ENCODE measurements around the gene RPS6KL1.

Gene RPS6KL1

GRCh38 chr14:74924061-74924460 is 1.0 kb upstream of the RPS6KL1 start:
- DNase-seq (ENCODE audit: low read depth), result no peak
- H3K4me3 ChIP-seq (ENCODE audit: low read depth, low read length), result no peak overlapping the region
- TF ChIP-seq CTCF (IDR thresholded peaks at IDR 0.05; ENCODE audit: low read depth, low read length, missing control alignments), result no peak

- no peak for TF ChIP-seq CTCF (IDR thresholded peaks at IDR 0.05; ENCODE audit: low read depth, low read length, missing control alignments)
- no peak for DNase-seq (ENCODE audit: low read depth)
- peak overlapping the region; percentile 72 for H3K4me3 ChIP-seq (ENCODE audit: low read depth, low read length)
Observed at GRCh38 chr14:74921987-74922751, 891 bp downstream of the RPS6KL1 start.

- no peak for DNase-seq (ENCODE audit: low read depth)
- no peak overlapping the region for H3K4me3 ChIP-seq (ENCODE audit: low read depth, low read length)
- TF ChIP-seq CTCF (IDR thresholded peaks at IDR 0.05; ENCODE audit: low read depth, low read length, missing control alignments), result no peak
Observed at GRCh38 chr14:74921053-74921620, 1.9 kb downstream of the RPS6KL1 start.

- no peak for TF ChIP-seq CTCF (IDR thresholded peaks at IDR 0.05; ENCODE audit: low read depth, low read length, missing control alignments)
- no peak overlapping the region for H3K4me3 ChIP-seq (ENCODE audit: low read depth, low read length)
- DNase-seq (ENCODE audit: low read depth), result no peak
Observed at GRCh38 chr14:74920281-74920680, 2.8 kb downstream of the RPS6KL1 start.

- no peak overlapping the region for H3K4me3 ChIP-seq (ENCODE audit: low read depth, low read length)
- no peak for TF ChIP-seq CTCF (IDR thresholded peaks at IDR 0.05; ENCODE audit: low read depth, low read length, missing control alignments)
- DNase-seq (ENCODE audit: low read depth), result no peak
Observed at GRCh38 chr14:74919421-74920165, 3.5 kb downstream of the RPS6KL1 start.

GRCh38 chr14:74918380-74918779 is 4.7 kb downstream of the RPS6KL1 start:
- H3K4me3 ChIP-seq (ENCODE audit: low read depth, low read length), result no peak overlapping the region
- no peak for DNase-seq (ENCODE audit: low read depth)
- no peak for TF ChIP-seq CTCF (IDR thresholded peaks at IDR 0.05; ENCODE audit: low read depth, low read length, missing control alignments)

All from GM12864 (cell line).